K562 (cell line): ENCODE measurements around the gene CAMK2G. TPM values are rescaled to one million over a fixed set of nuclear protein-coding genes. Genes with fewer than 3 reads are reported as not detected.

Source experiments
- ATAC-seq: fragments of 200-7000 bp; cut with Tn5 transposase; 3 replicates; pipeline ENCODE4 v1.9.1; 2020; ENCODE audit warnings: moderate library complexity
- BruUV-seq: library from RNA; stranded (reverse); fragments of 400-500 nt; replicated peaks from 2 replicates; lab custom pipeline; 2021; lab: Mats Ljungman, UMichigan
- CTCF ChIA-PET: fragments of 300-600 bp; formaldehyde crosslinking; extraction: SDS; loops from one replicate; lab custom pipeline; 2021; ENCODE audit warnings: low intra/inter-chr PET ratio; lab: Yijun Ruan, JAX
- POLR2A ChIA-PET: fragments of 300-600, 350-650 bp; sonication (Branson Sonifier 250); formaldehyde crosslinking; extraction: SDS; loops from one replicate; lab custom pipeline; 2021; ENCODE audit warnings: antibody characterized with exemption, inconsistent platforms; lab: Yijun Ruan, JAX
- DNase-seq, 4 experiments: peaks; one replicate each; pipeline versions ENCODE4 v3.0.0 to v3.0.0-alpha.2; 2011 to 2018; ENCODE audit warnings: low spot score in 3 of 4, mixed read lengths in 3 of 4; ENCODE audit errors: extremely low read depth in 1 of 4
- FAIRE-seq: peaks from 2 replicates; lab custom pipeline; 2011; peaks lifted over from hg19 to GRCh38; lab: Jason Lieb, UNC
- H2AFZ ChIP-seq: 2 replicates; pipeline ENCODE4 v1.6.0; 2011; ENCODE audit warnings: low read depth, low read length, control low read depth, inconsistent platforms
- H3K27ac ChIP-seq: fragments of 200-600 bp; 3 replicates; pipeline ENCODE4 v1.8.0; 2011; ENCODE audit warnings: low read depth, mild to moderate bottlenecking, control low read depth, inconsistent platforms, low read length, moderate library complexity, mixed read lengths; ENCODE audit errors: extremely low read depth
- H3K27me3 ChIP-seq, 2 experiments: fragments of 300-600 bp in 1 of 2; 2 replicates in 1 of 2; 3 replicates in 1 of 2; pipeline versions ENCODE4 v1.6.0 to v1.8.0; 2011; ENCODE audit warnings: inconsistent platforms in 2 of 2, low read length in 2 of 2, mild to moderate bottlenecking in 1 of 2, mixed read lengths in 1 of 2, moderate library complexity in 1 of 2; ENCODE audit not compliant: control insufficient read depth in 2 of 2, insufficient read depth in 2 of 2
- H3K36me3 ChIP-seq: fragments of 300-600 bp; 3 replicates; pipeline ENCODE4 v1.8.0; 2011; ENCODE audit warnings: mild to moderate bottlenecking, low read length, inconsistent platforms; ENCODE audit not compliant: control insufficient read depth, insufficient read depth
- H3K4me1 ChIP-seq, 2 experiments: fragments of 200-600 bp in 1 of 2; replicated peaks in 1 of 2; 2 replicates in 1 of 2; 3 replicates in 1 of 2; pipeline versions ENCODE4 v1.5.1 to v1.8.0; 2011; ENCODE audit warnings: inconsistent platforms in 2 of 2, low read length in 2 of 2, mild to moderate bottlenecking in 1 of 2, mixed read lengths in 1 of 2, moderate library complexity in 1 of 2; ENCODE audit not compliant: control insufficient read depth in 2 of 2, insufficient read depth in 2 of 2
- H3K4me2 ChIP-seq: 2 replicates; pipeline ENCODE4 v1.6.1; 2011; ENCODE audit warnings: low read length, control low read depth, inconsistent platforms, mixed read lengths; ENCODE audit not compliant: insufficient read depth
- H3K4me3 ChIP-seq: fragments of 200-600 bp; sonication (generic), shearing (Covaris generic); 2 replicates; pipeline ENCODE4 v1.5.1; 2016; ENCODE audit warnings: control low read depth, inconsistent platforms
- H3K79me2 ChIP-seq: fragments of 200-600 bp; 3 replicates; pipeline ENCODE4 v1.8.0; 2011; ENCODE audit warnings: low read length, inconsistent platforms; ENCODE audit not compliant: control insufficient read depth, insufficient read depth
- H3K9ac ChIP-seq, 2 experiments: 2 replicates each; pipeline versions ENCODE4 v1.6.0 to v1.6.1; 2011; ENCODE audit warnings: low read depth in 2 of 2, low read length in 2 of 2, control low read depth in 1 of 2, inconsistent platforms in 1 of 2, mild to moderate bottlenecking in 1 of 2, mixed read lengths in 1 of 2; ENCODE audit not compliant: insufficient read depth in 1 of 2
- H3K9me1 ChIP-seq: one replicate; pipeline ENCODE4 v1.6.0; 2011; ENCODE audit warnings: inconsistent platforms, mild to moderate bottlenecking, low read length, moderate library complexity; ENCODE audit not compliant: control insufficient read depth, insufficient read depth
- H3K9me3 ChIP-seq: replicated peaks from 2 replicates; pipeline ENCODE4 v1.5.1; 2011; ENCODE audit warnings: low read depth, low read length, inconsistent platforms; ENCODE audit not compliant: control insufficient read depth, insufficient read depth
- H4K20me1 ChIP-seq: replicated peaks from 2 replicates; pipeline ENCODE4 v1.6.1; 2011; ENCODE audit warnings: low read length, inconsistent platforms, mixed read lengths; ENCODE audit not compliant: control insufficient read depth, insufficient read depth
- AFF1 ChIP-seq, 2 experiments: fragments of 450-650 bp; IDR thresholded peaks; 2 replicates each; pipeline ENCODE4 v1.6.1; 2018; ENCODE audit warnings: mild to moderate bottlenecking in 2 of 2, low read depth in 1 of 2; ENCODE audit not compliant: partially characterized antibody in 2 of 2
- ATF7 ChIP-seq: fragments of 450-650 bp; IDR thresholded peaks from 2 replicates; pipeline ENCODE4 v1.7.1; 2014; ENCODE audit warnings: mild to moderate bottlenecking, moderate library complexity
- CTBP1 ChIP-seq: fragments of 450-650 bp; IDR thresholded peaks from 2 replicates; pipeline ENCODE4 v1.6.1; 2016; ENCODE audit warnings: borderline replicate concordance
- GTF2F1 ChIP-seq: IDR thresholded peaks from 2 replicates; pipeline ENCODE4 v1.6.1; 2011; ENCODE audit warnings: low read depth, low read length, improper control_type of control experiment
- HMGN3 ChIP-seq: IDR thresholded peaks from 2 replicates; pipeline ENCODE4 v1.6.1; 2011; ENCODE audit warnings: borderline replicate concordance, low read depth, mild to moderate bottlenecking, mixed read lengths, low read length; ENCODE audit not compliant: insufficient read length; ENCODE audit errors: extremely low read depth
- IFI16 ChIP-seq: fragments of 250-450 bp; sonication (Bioruptor Pico); IDR thresholded peaks from 2 replicates; pipeline ENCODE4 v2.1.2; 2022; ENCODE audit warnings: mild to moderate bottlenecking, inconsistent platforms
- MIER1 ChIP-seq: fragments of 450-650 bp; IDR thresholded peaks from 2 replicates; pipeline ENCODE4 v1.6.1; 2016; ENCODE audit warnings: antibody characterized with exemption, mild to moderate bottlenecking, low read depth
- NRF1 ChIP-seq, 2 experiments: fragments of 450-650 bp; IDR thresholded peaks in 1 of 2; conservative IDR thresholded peaks in 1 of 2; 2 replicates each; pipeline ENCODE4 v1.6.1; 2014; ENCODE audit warnings: mild to moderate bottlenecking in 2 of 2
- SIN3A ChIP-seq, 2 experiments: fragments of 150-350 bp in 1 of 2; IDR thresholded peaks; 2 replicates each; pipeline ENCODE4 v1.6.1; 2011 to 2016; ENCODE audit warnings: borderline replicate concordance in 2 of 2, low read depth in 2 of 2, low read length in 2 of 2, mild to moderate bottlenecking in 2 of 2, moderate library complexity in 2 of 2; ENCODE audit not compliant: control insufficient read depth in 1 of 2
- SMARCE1 ChIP-seq: fragments of 450-650 bp; IDR thresholded peaks from 2 replicates; pipeline ENCODE4 v1.7.1; 2016; ENCODE audit warnings: mild to moderate bottlenecking
- ZBTB17 ChIP-seq: fragments of 450-650 bp; formaldehyde crosslinking; IDR thresholded peaks from 2 replicates; pipeline ENCODE4 v1.4.0; 2020; ENCODE audit warnings: mild to moderate bottlenecking
- ZNF121 ChIP-seq: sonication (generic); formaldehyde crosslinking; conservative IDR thresholded peaks from 2 replicates; pipeline ENCODE4 v1.8.0; 2022; ENCODE audit warnings: missing genetic modification reagents
- ZNF274 ChIP-seq: IDR thresholded peaks from 2 replicates; pipeline ENCODE4 v1.6.1; 2011; ENCODE audit warnings: low read depth, mild to moderate bottlenecking, low read length, moderate library complexity, borderline replicate concordance
- WGBS: fragments of 100-300 bp; shearing (Covaris generic); methylation state at CpG from one replicate; pipeline ENCODE4 v1.1.6; 2016; ENCODE audit warnings: low coverage, mixed read lengths; ENCODE audit not compliant: insufficient coverage; ENCODE audit errors: missing lambda C conversion rate; 5-methylcytosine and 5-hydroxymethylcytosine counted together
- in situ Hi-C: fragments of 300-500 bp; cut with MboI; formaldehyde crosslinking; loops from 4 replicates; pipeline ENCODE4 v1.15.0; 2018; ENCODE audit warnings: inconsistent platforms, mixed read lengths
- intact Hi-C: fragments of 100-400 bp; cut with micrococcal nuclease; formaldehyde crosslinking; loops from 2 replicates; pipeline ENCODE4 v1.14.2; 2022
- polyA plus RNA-seq, 8 experiments: library from polyadenylated mRNA; depleted of rRNA in 4 of 8; stranded (reverse) in 5 of 8; unstranded in 3 of 8; fragments of >200 nt; fragmentation: Nextera tagmentation in 2 of 8; fragmentation: Illumina TruSeq in 1 of 8; extraction: Ambion mirVana in 2 of 8; extraction: Trizol in 1 of 8; gene quantifications; 2 replicates each; pipeline versions ENCODE4 v1.2.1 to v1.2.3, GENCODE V29; 2011 to 2014; ENCODE audit warnings: inconsistent platforms in 1 of 8, missing spikeins in 1 of 8
- total RNA-seq, 7 experiments: library from RNA; depleted of rRNA in 6 of 7; stranded (reverse); fragments of >200 nt in 6 of 7; fragmentation: Illumina TruSeq in 2 of 7; extraction: Trizol in 2 of 7; gene quantifications; 2 replicates each; pipeline versions ENCODE4 v1.2.1 to v1.2.3, GENCODE V29; 2011 to 2021; ENCODE audit warnings: low replicate concordance in 1 of 7
- TF ChIP-seq, protein P1 (sequence below): fragments of 250-450 bp; sonication (Bioruptor Pico); IDR thresholded peaks from 2 replicates; pipeline ENCODE4 v1.4.0; 2020

The CAMK2G gene
- total and polyA plus RNA-seq, 9 of the 15 experiments (the other 6 are each of a cell fraction or from before 2014, with no cell fraction given), result 9.0 to 37.9 (median 32.6) TPM

GRCh38 chr10:73920089-73920488 lies 45.7 kb upstream of the CAMK2G start:
- H3K9me1 ChIP-seq, result no peaks in the 10 kb centered on the region
- FAIRE-seq (no peak), ATAC-seq (peak; percentile 75), DNase-seq (peak in 2 of 4 experiments; percentile 38)
- peaks cover 15% of the 10 kb centered on the region; the same call in 1 of the 3 replicates for H3K36me3 ChIP-seq
- H3K9me3 ChIP-seq, result no peaks in the 10 kb centered on the region; the same call in 1 of the 2 replicates
- BruUV-seq, result no TSS peak
- H2AFZ ChIP-seq, result peak overlapping the region; percentile 88
- H4K20me1 ChIP-seq, result no peaks in the 10 kb centered on the region
- no peak overlapping the region; the same call in 1 of the 2 replicates for H3K4me2 ChIP-seq
- peak overlapping the region in 1 of 2 experiments; percentile 74; a peak in 1 of 4 replicates for H3K9ac ChIP-seq
- H3K79me2 ChIP-seq, result no peaks in the 10 kb centered on the region
- peak overlapping the region; percentile 48; the same call in 1 of the 3 replicates for H3K27ac ChIP-seq
- ChIA-PET CTCF (no interaction called here), POLR2A (interaction anchor here (0.6 to 1.3 kb wide), 5 partner anchors 9 to 79 kb away, joined by 3 to 5 read pairs (median 3); partner anchors contain the start of gene PLAU)
- H3K4me3 ChIP-seq, result no peak overlapping the region
- no peaks in the 10 kb centered on the region for H3K27me3 ChIP-seq
- intact Hi-C loops, result no loop called here
- 44% methylated on average over 4 of the region's 4 CpGs for WGBS
- in situ Hi-C loops, result no loop called here
- peaks cover 13% of the 10 kb centered on the region in 2 experiments for H3K4me1 ChIP-seq
- no peak for TF ChIP-seq HMGN3
- no peak for TF ChIP-seq SIN3A (IDR thresholded peaks at IDR 0.05; ENCODE audit: borderline replicate concordance in 2 of 2, control insufficient read depth in 1 of 2, low read depth in 2 of 2, low read length in 2 of 2)
- no peak for TF ChIP-seq GTF2F1
- TF ChIP-seq, protein P1, sequence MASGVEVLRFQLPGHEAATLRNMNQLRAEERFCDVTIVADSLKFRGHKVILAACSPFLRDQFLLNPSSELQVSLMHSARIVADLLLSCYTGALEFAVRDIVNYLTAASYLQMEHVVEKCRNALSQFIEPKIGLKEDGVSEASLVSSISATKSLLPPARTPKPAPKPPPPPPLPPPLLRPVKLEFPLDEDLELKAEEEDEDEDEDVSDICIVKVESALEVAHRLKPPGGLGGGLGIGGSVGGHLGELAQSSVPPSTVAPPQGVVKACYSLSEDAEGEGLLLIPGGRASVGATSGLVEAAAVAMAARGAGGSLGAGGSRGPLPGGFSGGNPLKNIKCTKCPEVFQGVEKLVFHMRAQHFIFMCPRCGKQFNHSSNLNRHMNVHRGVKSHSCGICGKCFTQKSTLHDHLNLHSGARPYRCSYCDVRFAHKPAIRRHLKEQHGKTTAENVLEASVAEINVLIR (CRISPR knock-in tag), result no peak
- TF ChIP-seq CTBP1, result peak; percentile 53; the same call in 1 of the 2 replicates
- TF ChIP-seq ATF7, result peak; percentile 28; the same call in 1 of the 2 replicates
- peak in 1 of 2 experiments; percentile 41 for TF ChIP-seq AFF1 (IDR thresholded peaks at IDR 0.05; ENCODE audit: low read depth in 1 of 2, partially characterized antibody in 2 of 2)
- TF ChIP-seq ZNF274, result no peak
- TF ChIP-seq MIER1, result no peak
- TF ChIP-seq NRF1 (conservative IDR thresholded peaks at IDR 0.05 in 1 of 2, IDR thresholded peaks at IDR 0.05 in 1 of 2), result peak; percentile 44 to 59; a peak in 2 of 4 replicates
- TF ChIP-seq ZNF121, result no peak
- TF ChIP-seq ZBTB17, result no peak
- no peak for TF ChIP-seq IFI16 (CRISPR knock-in tag)
- no peak for TF ChIP-seq SMARCE1
